ENCODE results near the gene DHODH. TPM values are rescaled to one million over a fixed set of nuclear protein-coding genes. Genes with fewer than 3 reads are reported as not detected.

Gene DHODH
- total and polyA plus RNA-seq, 2 of the 13 experiments (the other 11 are each of a cell fraction or from before 2014, with no cell fraction given) = 10.7 to 16.4 TPM

DNA sequence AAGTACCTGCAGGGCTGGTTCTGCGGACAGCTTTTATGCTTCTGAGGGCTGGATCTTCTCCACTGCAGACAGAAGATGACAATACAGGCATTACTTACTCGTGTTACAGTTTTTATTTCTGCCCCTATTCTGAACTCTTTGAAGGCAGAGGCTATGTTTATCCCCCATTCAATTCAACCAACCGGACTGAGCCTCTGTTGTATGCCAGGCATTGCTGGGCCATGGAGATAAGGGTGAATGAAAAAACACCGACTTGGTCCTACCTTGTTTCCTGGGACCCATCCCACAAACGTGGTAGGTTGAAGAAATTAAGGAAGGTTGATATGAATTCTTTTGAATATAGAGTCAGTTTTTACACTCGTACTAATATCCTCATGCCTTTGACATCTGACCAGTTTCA, 35.8 kb downstream of the DHODH start:
- FAIRE-seq = no peak
- TF ChIP-seq, protein P1, sequence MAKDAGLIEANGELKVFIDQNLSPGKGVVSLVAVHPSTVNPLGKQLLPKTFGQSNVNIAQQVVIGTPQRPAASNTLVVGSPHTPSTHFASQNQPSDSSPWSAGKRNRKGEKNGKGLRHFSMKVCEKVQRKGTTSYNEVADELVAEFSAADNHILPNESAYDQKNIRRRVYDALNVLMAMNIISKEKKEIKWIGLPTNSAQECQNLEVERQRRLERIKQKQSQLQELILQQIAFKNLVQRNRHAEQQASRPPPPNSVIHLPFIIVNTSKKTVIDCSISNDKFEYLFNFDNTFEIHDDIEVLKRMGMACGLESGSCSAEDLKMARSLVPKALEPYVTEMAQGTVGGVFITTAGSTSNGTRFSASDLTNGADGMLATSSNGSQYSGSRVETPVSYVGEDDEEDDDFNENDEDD (CRISPR knock-in tag; IDR thresholded peaks at IDR 0.05; ENCODE audit: borderline replicate concordance) = no peak
- TF ChIP-seq, protein P2, sequence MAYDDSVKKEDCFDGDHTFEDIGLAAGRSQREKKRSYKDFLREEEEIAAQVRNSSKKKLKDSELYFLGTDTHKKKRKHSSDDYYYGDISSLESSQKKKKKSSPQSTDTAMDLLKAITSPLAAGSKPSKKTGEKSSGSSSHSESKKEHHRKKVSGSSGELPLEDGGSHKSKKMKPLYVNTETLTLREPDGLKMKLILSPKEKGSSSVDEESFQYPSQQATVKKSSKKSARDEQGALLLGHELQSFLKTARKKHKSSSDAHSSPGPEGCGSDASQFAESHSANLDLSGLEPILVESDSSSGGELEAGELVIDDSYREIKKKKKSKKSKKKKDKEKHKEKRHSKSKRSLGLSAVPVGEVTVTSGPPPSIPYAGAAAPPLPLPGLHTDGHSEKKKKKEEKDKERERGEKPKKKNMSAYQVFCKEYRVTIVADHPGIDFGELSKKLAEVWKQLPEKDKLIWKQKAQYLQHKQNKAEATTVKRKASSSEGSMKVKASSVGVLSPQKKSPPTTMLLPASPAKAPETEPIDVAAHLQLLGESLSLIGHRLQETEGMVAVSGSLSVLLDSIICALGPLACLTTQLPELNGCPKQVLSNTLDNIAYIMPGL (CRISPR knock-in tag; IDR thresholded peaks at IDR 0.05; ENCODE audit: borderline replicate concordance in 1 of 2, low read depth in 1 of 2) = no peak
- TF ChIP-seq SOX6 (IDR thresholded peaks at IDR 0.05) (no peak), SOX6 (CRISPR knock-in tag; IDR thresholded peaks at IDR 0.05) (0 out of 2 replicates have a peak, but pooled peaks have one; percentile 18), ZNF777 (CRISPR knock-in tag; IDR thresholded peaks at IDR 0.05) (no peak), ZNF350 (CRISPR knock-in tag; IDR thresholded peaks at IDR 0.05; ENCODE audit: borderline replicate concordance, low read depth) (no peak), ZNF883 (CRISPR knock-in tag; IDR thresholded peaks at IDR 0.05; ENCODE audit: not compliant biosample characterization) (no peak), ZNF737 (CRISPR knock-in tag; IDR thresholded peaks at IDR 0.05; ENCODE audit: borderline replicate concordance) (no peak), IKZF1 (IDR thresholded peaks at IDR 0.05) (no peak), HES4 (CRISPR knock-in tag; IDR thresholded peaks at IDR 0.05; ENCODE audit: borderline replicate concordance) (no peak)
- TF ChIP-seq, protein P3, sequence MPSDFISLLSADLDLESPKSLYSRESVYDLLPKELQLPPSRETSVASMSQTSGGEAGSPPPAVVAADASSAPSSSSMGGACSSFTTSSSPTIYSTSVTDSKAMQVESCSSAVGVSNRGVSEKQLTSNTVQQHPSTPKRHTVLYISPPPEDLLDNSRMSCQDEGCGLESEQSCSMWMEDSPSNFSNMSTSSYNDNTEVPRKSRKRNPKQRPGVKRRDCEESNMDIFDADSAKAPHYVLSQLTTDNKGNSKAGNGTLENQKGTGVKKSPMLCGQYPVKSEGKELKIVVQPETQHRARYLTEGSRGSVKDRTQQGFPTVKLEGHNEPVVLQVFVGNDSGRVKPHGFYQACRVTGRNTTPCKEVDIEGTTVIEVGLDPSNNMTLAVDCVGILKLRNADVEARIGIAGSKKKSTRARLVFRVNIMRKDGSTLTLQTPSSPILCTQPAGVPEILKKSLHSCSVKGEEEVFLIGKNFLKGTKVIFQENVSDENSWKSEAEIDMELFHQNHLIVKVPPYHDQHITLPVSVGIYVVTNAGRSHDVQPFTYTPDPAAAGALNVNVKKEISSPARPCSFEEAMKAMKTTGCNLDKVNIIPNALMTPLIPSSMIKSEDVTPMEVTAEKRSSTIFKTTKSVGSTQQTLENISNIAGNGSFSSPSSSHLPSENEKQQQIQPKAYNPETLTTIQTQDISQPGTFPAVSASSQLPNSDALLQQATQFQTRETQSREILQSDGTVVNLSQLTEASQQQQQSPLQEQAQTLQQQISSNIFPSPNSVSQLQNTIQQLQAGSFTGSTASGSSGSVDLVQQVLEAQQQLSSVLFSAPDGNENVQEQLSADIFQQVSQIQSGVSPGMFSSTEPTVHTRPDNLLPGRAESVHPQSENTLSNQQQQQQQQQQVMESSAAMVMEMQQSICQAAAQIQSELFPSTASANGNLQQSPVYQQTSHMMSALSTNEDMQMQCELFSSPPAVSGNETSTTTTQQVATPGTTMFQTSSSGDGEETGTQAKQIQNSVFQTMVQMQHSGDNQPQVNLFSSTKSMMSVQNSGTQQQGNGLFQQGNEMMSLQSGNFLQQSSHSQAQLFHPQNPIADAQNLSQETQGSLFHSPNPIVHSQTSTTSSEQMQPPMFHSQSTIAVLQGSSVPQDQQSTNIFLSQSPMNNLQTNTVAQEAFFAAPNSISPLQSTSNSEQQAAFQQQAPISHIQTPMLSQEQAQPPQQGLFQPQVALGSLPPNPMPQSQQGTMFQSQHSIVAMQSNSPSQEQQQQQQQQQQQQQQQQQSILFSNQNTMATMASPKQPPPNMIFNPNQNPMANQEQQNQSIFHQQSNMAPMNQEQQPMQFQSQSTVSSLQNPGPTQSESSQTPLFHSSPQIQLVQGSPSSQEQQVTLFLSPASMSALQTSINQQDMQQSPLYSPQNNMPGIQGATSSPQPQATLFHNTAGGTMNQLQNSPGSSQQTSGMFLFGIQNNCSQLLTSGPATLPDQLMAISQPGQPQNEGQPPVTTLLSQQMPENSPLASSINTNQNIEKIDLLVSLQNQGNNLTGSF (CRISPR knock-in tag; IDR thresholded peaks at IDR 0.05) = no peak
- TF ChIP-seq, protein P4, sequence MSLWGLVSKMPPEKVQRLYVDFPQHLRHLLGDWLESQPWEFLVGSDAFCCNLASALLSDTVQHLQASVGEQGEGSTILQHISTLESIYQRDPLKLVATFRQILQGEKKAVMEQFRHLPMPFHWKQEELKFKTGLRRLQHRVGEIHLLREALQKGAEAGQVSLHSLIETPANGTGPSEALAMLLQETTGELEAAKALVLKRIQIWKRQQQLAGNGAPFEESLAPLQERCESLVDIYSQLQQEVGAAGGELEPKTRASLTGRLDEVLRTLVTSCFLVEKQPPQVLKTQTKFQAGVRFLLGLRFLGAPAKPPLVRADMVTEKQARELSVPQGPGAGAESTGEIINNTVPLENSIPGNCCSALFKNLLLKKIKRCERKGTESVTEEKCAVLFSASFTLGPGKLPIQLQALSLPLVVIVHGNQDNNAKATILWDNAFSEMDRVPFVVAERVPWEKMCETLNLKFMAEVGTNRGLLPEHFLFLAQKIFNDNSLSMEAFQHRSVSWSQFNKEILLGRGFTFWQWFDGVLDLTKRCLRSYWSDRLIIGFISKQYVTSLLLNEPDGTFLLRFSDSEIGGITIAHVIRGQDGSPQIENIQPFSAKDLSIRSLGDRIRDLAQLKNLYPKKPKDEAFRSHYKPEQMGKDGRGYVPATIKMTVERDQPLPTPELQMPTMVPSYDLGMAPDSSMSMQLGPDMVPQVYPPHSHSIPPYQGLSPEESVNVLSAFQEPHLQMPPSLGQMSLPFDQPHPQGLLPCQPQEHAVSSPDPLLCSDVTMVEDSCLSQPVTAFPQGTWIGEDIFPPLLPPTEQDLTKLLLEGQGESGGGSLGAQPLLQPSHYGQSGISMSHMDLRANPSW (CRISPR knock-in tag; IDR thresholded peaks at IDR 0.05; ENCODE audit: borderline replicate concordance) = 0 out of 2 replicates have a peak, but pooled peaks have one; percentile 23

More for the DNA sequence above, 35.8 kb downstream of the DHODH start:
- Histone ChIP-seq H4K20me1 (ENCODE audit: insufficient read depth, low read length) (no peaks in the 10 kb centered on the region), H2AFZ (ENCODE audit: low read length) (no peak overlapping the region), H3K9ac (ENCODE audit: insufficient read depth, low read depth, low read length) (no peak overlapping the region), H3K4me3 (replicated peaks in 1 of 3; ENCODE audit: insufficient read depth in 1 of 3, low read depth in 2 of 3, low read length in 3 of 3) (no peak overlapping the region), H3K27ac (ENCODE audit: extremely low read length, insufficient read depth, low read length) (peak overlapping the region; percentile 36), H3K4me2 (ENCODE audit: low read depth, low read length) (no peak overlapping the region), H3K9me3 (ENCODE audit: low read length) (peaks cover 5% of the 10 kb centered on the region; the same call in 1 of the 2 replicates), H3K36me3 (replicated peaks in 1 of 2; ENCODE audit: control insufficient read depth in 1 of 2, insufficient read depth in 2 of 2, low read length in 2 of 2) (no peaks in the 10 kb centered on the region), H3K4me1 (ENCODE audit: insufficient read depth, low read length) (peaks cover 45% of the 10 kb centered on the region), H3K79me2 (ENCODE audit: insufficient read depth, low read length) (no peaks in the 10 kb centered on the region), H3K27me3 (ENCODE audit: control insufficient read depth in 1 of 2, insufficient read depth in 2 of 2, low read length in 2 of 2) (no peaks in the 10 kb centered on the region)
- intact Hi-C loops (cut with micrococcal nuclease; ENCODE audit: unreplicated experiment) = loop anchor here (1.0 kb wide), 1 partner anchor 12 kb away; no protein-coding TSS in a partner anchor
- no TSS peak for BruUV-seq (replicated peaks)
- no peak for DNase-seq (ENCODE audit: low spot score)
- 92% methylated on average over 6 of the region's 6 CpGs for WGBS (ENCODE audit: low lambda C conversion rate)
- ChIA-PET CTCF (ENCODE audit: low intra/inter-chr PET ratio, low total read pairs) (no interaction called here), POLR2A (no interaction called here)
- ATAC-seq = no peak
- in situ Hi-C loops (cut with HindIII; ENCODE audit: extremely low pct_ligation_motif_present, low pct_unique_long_range_greater_than_20kb) = no loop called here
